ENCODE data around the gene LRRC8B.

DNA sequence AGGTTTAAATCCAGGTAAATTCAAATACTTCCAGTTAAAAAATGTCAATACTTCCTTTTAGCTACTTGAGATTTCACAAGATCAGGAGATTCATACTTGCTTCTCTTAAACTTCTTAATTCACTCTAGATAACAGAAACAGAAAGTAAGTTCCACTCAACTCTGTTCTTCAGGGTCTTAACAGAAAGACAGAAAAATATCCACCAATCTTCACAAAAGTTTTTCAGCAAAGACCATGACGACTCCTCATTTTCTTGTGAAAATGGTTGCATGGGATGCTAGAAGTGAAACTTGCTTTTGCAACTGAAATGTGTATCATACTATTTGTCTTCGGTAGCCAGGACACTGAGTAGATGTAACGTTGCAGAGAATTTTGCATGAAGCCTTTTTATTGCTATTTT, 96.0 kb downstream of the LRRC8B start:
- TF ChIP-seq, protein P1, sequence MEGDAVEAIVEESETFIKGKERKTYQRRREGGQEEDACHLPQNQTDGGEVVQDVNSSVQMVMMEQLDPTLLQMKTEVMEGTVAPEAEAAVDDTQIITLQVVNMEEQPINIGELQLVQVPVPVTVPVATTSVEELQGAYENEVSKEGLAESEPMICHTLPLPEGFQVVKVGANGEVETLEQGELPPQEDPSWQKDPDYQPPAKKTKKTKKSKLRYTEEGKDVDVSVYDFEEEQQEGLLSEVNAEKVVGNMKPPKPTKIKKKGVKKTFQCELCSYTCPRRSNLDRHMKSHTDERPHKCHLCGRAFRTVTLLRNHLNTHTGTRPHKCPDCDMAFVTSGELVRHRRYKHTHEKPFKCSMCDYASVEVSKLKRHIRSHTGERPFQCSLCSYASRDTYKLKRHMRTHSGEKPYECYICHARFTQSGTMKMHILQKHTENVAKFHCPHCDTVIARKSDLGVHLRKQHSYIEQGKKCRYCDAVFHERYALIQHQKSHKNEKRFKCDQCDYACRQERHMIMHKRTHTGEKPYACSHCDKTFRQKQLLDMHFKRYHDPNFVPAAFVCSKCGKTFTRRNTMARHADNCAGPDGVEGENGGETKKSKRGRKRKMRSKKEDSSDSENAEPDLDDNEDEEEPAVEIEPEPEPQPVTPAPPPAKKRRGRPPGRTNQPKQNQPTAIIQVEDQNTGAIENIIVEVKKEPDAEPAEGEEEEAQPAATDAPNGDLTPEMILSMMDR (IDR thresholded peaks at IDR 0.05), result no peak
- no peak for TF ChIP-seq POLR2A (IDR thresholded peaks at IDR 0.05)

Data from testis (tissue), 2 donors.